H9 (cell line): ENCODE data around the gene RNF26. TPM values are rescaled to one million over a fixed set of nuclear protein-coding genes. Genes with fewer than 3 reads are reported as not detected.

Experiments
- DNase-seq: peaks from one replicate; pipeline ENCODE4 v3.0.0-alpha.2; 2017
- H2AFZ ChIP-seq: one replicate; pipeline ENCODE4 v1.6.1; 2013; ENCODE audit warnings: mild to moderate bottlenecking, low read length, control low read depth, moderate library complexity
- H2AK5ac ChIP-seq: 2 replicates; pipeline ENCODE4 v1.6.1; 2013; ENCODE audit warnings: low read length, control low read depth, mixed read lengths; ENCODE audit not compliant: insufficient read length
- H2BK120ac ChIP-seq: one replicate; pipeline ENCODE4 v1.6.1; 2013; ENCODE audit warnings: low read depth, mild to moderate bottlenecking, low read length, control low read depth, inconsistent platforms; ENCODE audit not compliant: poor library complexity, severe bottlenecking
- H2BK12ac ChIP-seq: 2 replicates; pipeline ENCODE4 v1.6.1; 2013; ENCODE audit warnings: low read length, control low read depth, mixed read lengths, low read depth; ENCODE audit not compliant: insufficient read length
- H2BK15ac ChIP-seq: 2 replicates; pipeline ENCODE4 v1.6.1; 2013; ENCODE audit warnings: low read depth, low read length, control low read depth
- H2BK20ac ChIP-seq: one replicate; pipeline ENCODE4 v1.6.1; 2013; ENCODE audit warnings: low read depth, mild to moderate bottlenecking, low read length, control low read depth, inconsistent platforms; ENCODE audit not compliant: poor library complexity, severe bottlenecking
- H2BK5ac ChIP-seq: 2 replicates; pipeline ENCODE4 v1.6.1; 2013; ENCODE audit warnings: low read length, control low read depth, mixed read lengths; ENCODE audit not compliant: insufficient read length
- H3K14ac ChIP-seq: 2 replicates; pipeline ENCODE4 v1.6.1; 2013; ENCODE audit warnings: low read length, control low read depth; ENCODE audit not compliant: insufficient read depth
- H3K18ac ChIP-seq: 2 replicates; pipeline ENCODE4 v1.6.1; 2013; ENCODE audit warnings: low read depth, mild to moderate bottlenecking, mixed read lengths, low read length, control low read depth; ENCODE audit not compliant: insufficient read length
- H3K23ac ChIP-seq: 2 replicates; pipeline ENCODE4 v1.6.1; 2013; ENCODE audit warnings: low read length, control low read depth, mixed read lengths, low read depth; ENCODE audit not compliant: insufficient read length
- H3K23me2 ChIP-seq: 2 replicates; pipeline ENCODE4 v1.6.1; 2013; ENCODE audit warnings: low read depth, mild to moderate bottlenecking, mixed read lengths, low read length, control low read depth; ENCODE audit not compliant: insufficient read length, poor library complexity, severe bottlenecking
- H3K27ac ChIP-seq: 2 replicates; pipeline ENCODE4 v1.5.1; 2013; ENCODE audit warnings: low read length, control low read depth, mixed read lengths, low read depth; ENCODE audit not compliant: insufficient read length
- H3K27me3 ChIP-seq: 2 replicates; pipeline ENCODE4 v1.6.1; 2013; ENCODE audit warnings: low read length, control low read depth, inconsistent platforms; ENCODE audit not compliant: insufficient read depth
- H3K4ac ChIP-seq: 2 replicates; pipeline ENCODE4 v1.6.1; 2013; ENCODE audit warnings: low read depth, mild to moderate bottlenecking, control low read depth, inconsistent platforms, low read length, moderate library complexity
- H3K4me1 ChIP-seq: 2 replicates; pipeline ENCODE4 v1.6.1; 2013; ENCODE audit warnings: low read length, control low read depth, inconsistent platforms; ENCODE audit not compliant: insufficient read depth
- H3K4me2 ChIP-seq: 2 replicates; pipeline ENCODE4 v1.6.1; 2013; ENCODE audit warnings: low read length, control low read depth, mixed read lengths; ENCODE audit not compliant: insufficient read length, insufficient read depth
- H3K56ac ChIP-seq: 2 replicates; pipeline ENCODE4 v1.6.1; 2013; ENCODE audit warnings: low read depth, mild to moderate bottlenecking, mixed read lengths, low read length, control low read depth; ENCODE audit not compliant: insufficient read length
- H3K79me1 ChIP-seq: 2 replicates; pipeline ENCODE4 v1.6.1; 2013; ENCODE audit warnings: low read depth, mild to moderate bottlenecking, moderate library complexity, low read length, control low read depth, inconsistent platforms; ENCODE audit not compliant: insufficient read depth, poor library complexity, severe bottlenecking
- H3K79me2 ChIP-seq: 2 replicates; pipeline ENCODE4 v1.6.1; 2013; ENCODE audit warnings: low read length, control low read depth, inconsistent platforms; ENCODE audit not compliant: insufficient read depth
- H3K9ac ChIP-seq: 2 replicates; pipeline ENCODE4 v1.6.1; 2013; ENCODE audit warnings: low read length, control low read depth, mixed read lengths; ENCODE audit not compliant: insufficient read length; ENCODE audit errors: extremely low read depth
- H3K9me3 ChIP-seq: one replicate; pipeline ENCODE4 v1.6.1; 2013; ENCODE audit warnings: low read depth, low read length, inconsistent platforms; ENCODE audit not compliant: control insufficient read depth
- H3T11ph ChIP-seq: one replicate; pipeline ENCODE4 v1.6.1; 2013; ENCODE audit warnings: mild to moderate bottlenecking, low read length, control low read depth, inconsistent platforms
- H4K20me1 ChIP-seq: one replicate; pipeline ENCODE4 v1.6.1; 2013; ENCODE audit not compliant: control insufficient read depth, insufficient read length, insufficient read depth
- H4K5ac ChIP-seq: 2 replicates; pipeline ENCODE4 v1.6.1; 2013; ENCODE audit warnings: low read depth, mild to moderate bottlenecking, mixed read lengths, low read length, control low read depth; ENCODE audit not compliant: insufficient read length
- H4K8ac ChIP-seq: replicated peaks from 2 replicates; pipeline ENCODE4 v1.6.1; 2013; ENCODE audit warnings: low read length, control low read depth, mixed read lengths, low read depth; ENCODE audit not compliant: insufficient read length
- H4K91ac ChIP-seq: 2 replicates; pipeline ENCODE4 v1.6.1; 2013; ENCODE audit warnings: low read depth, mild to moderate bottlenecking, moderate library complexity, mixed read lengths, low read length, control low read depth; ENCODE audit not compliant: insufficient read length
- H3K27ac Mint-ChIP-seq, 3 experiments: 2 replicates in 2 of 3; 3 replicates in 1 of 3; pipeline ENCODE4 v1.8.0; 2020 to 2021; ENCODE audit warnings: mixed read lengths in 3 of 3, mild to moderate bottlenecking in 1 of 3, moderate library complexity in 1 of 3
- H3K27me3 Mint-ChIP-seq: 2 replicates; pipeline ENCODE4 v1.8.0; 2021; ENCODE audit warnings: low read depth, mild to moderate bottlenecking, moderate library complexity, mixed read lengths
- H3K36me3 Mint-ChIP-seq, 3 experiments: 2 replicates in 2 of 3; 3 replicates in 1 of 3; pipeline ENCODE4 v1.8.0; 2020 to 2021; ENCODE audit warnings: low read depth in 3 of 3, mixed read lengths in 3 of 3; ENCODE audit not compliant: insufficient read depth in 1 of 3
- H3K4me1 Mint-ChIP-seq, 2 experiments: 2 replicates each; pipeline ENCODE4 v1.8.0; 2020; ENCODE audit warnings: mixed read lengths in 2 of 2
- H3K4me3 Mint-ChIP-seq, 2 experiments: 2 replicates in 1 of 2; 3 replicates in 1 of 2; pipeline ENCODE4 v1.8.0; 2020 to 2021; ENCODE audit warnings: mild to moderate bottlenecking in 2 of 2, mixed read lengths in 2 of 2, moderate library complexity in 1 of 2
- H3K9me3 Mint-ChIP-seq, 2 experiments: 2 replicates in 1 of 2; 3 replicates in 1 of 2; pipeline ENCODE4 v1.8.0; 2020; ENCODE audit warnings: mild to moderate bottlenecking in 2 of 2, mixed read lengths in 2 of 2, moderate library complexity in 1 of 2
- CTCF ChIP-seq: fragments of 200-600 bp; sonication (generic); conservative IDR thresholded peaks from 3 replicates; pipeline ENCODE4 v1.8.0; 2021; ENCODE audit warnings: antibody characterized with exemption, mild to moderate bottlenecking
- WGBS: extraction: QIAGEN DNeasy Blood & Tissue Kit; methylation state at CpG from one replicate; pipeline ENCODE4 v1.1.7; 2013; ENCODE audit warnings: missing lambda C conversion rate, low lambda C conversion rate, mixed read lengths; ENCODE audit not compliant: insufficient read length; ENCODE audit errors: extremely low coverage; 5-methylcytosine and 5-hydroxymethylcytosine counted together
- total RNA-seq: library from RNA; stranded (reverse); gene quantifications from 2 replicates; pipeline ENCODE4 v1.2.1, GENCODE V29; 2021

The RNF26 gene
- total RNA-seq, 1 experiment from 2014 or later, result 57.6 TPM

- Histone ChIP-seq H4K5ac (no peak overlapping the region), H2AFZ (no peak overlapping the region), H3K4me2 (no peak overlapping the region), H2BK20ac (no peak overlapping the region), H3K27me3 (peaks cover 14% of the 10 kb centered on the region; the same call in 1 of the 2 replicates), H2BK15ac (no peak overlapping the region), H2AK5ac (no peak overlapping the region), H2BK120ac (no peak overlapping the region), H3K79me1 (no peaks in the 10 kb centered on the region), H3K14ac (no peak overlapping the region), H3K9me3 (no peaks in the 10 kb centered on the region), H4K8ac (no peak overlapping the region), H3K4me1 (0 out of 2 replicates have a peak, but pooled peaks cover 2% of the 10 kb centered on the region), H2BK12ac (no peak overlapping the region), H3K27ac (no peak overlapping the region), H3K23ac (no peak overlapping the region), H3K79me2 (no peaks in the 10 kb centered on the region), H3K23me2 (peaks cover 4% of the 10 kb centered on the region), H2BK5ac (no peak overlapping the region), H3K4ac (no peak overlapping the region), H3K18ac (no peak overlapping the region), H4K91ac (no peak overlapping the region), H3K56ac (no peak overlapping the region), H3K9ac (no peak overlapping the region), H3T11ph (no peak overlapping the region), H4K20me1 (peaks cover 4% of the 10 kb centered on the region)
- Mint-ChIP-seq H3K4me1 (peaks cover 47 to 55% of the 10 kb centered on the region in 2 experiments), H3K27me3 (peaks cover 54% of the 10 kb centered on the region), H3K4me3 (no peak overlapping the region; a peak in 1 of 5 replicates), H3K9me3 (peaks cover 2 to 5% of the 10 kb centered on the region in 2 experiments; a peak in 2 of 5 replicates), H3K36me3 (peaks cover 0 to 6% (median 2%) of the 10 kb centered on the region in 3 experiments; a peak in 5 of 7 replicates), H3K27ac (no peak overlapping the region)
- no CpG with 5 or more reads among the region's 17 CpGs for WGBS
- DNase-seq, result no peak
- no peak for TF ChIP-seq CTCF
Measured at GRCh38 chr11:119368121-119369034, 34.1 kb downstream of the RNF26 start.
